ENCODE measurements around the gene C3orf49. TPM values are rescaled to one million over a fixed set of nuclear protein-coding genes. Genes with fewer than 3 reads are reported as not detected.

The C3orf49 gene
- total and polyA plus RNA-seq, 8 donors, result not detected

DNA sequence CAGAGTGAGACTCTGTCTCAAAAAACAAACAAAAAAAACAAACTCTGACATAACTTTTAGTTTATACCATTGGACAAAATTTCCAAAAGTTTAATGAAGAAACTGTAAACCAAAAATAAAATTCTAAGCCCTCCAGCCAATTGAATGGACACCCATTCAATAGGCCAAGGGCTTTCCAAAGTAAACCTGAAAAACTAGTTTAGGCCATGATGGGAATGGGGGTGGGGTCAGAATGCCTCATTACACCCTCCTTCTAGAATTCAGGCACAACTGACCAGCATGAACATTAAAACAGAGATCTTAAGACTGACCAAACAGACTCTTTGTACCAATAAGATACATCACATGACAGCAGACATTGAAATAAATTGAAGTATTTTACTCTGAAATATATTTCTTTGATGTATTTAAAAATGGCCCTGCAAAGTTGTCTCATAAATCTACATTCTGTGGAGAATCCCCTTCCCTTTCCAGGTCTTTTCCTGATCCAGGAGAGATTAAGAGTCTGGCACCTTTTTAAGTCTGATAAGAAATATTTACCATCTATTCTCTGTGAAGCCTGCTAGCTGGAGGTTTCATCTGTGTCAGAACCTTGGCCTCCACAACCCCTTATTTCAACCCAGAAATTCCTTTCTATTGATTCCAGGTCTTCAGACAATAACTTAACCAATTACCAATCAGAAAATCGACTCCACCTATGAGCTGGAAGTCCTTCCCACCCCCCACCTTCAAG lies 28.8 kb downstream of the C3orf49 start:
- WGBS, 5 donors, result 26 to 52% (median 48%) methylated on average over 1 of the region's 1 CpG
- H3K27ac ChIP-seq, result no peak overlapping the region
- H3K27me3 ChIP-seq, result no peaks in the 10 kb centered on the region
- H3K36me3 ChIP-seq, result no peaks in the 10 kb centered on the region
- peaks cover 0 to 11% (median 3%) of the 10 kb centered on the region in 4 donors for H3K4me1 ChIP-seq
- no peak overlapping the region for H3K4me3 ChIP-seq
- TF ChIP-seq, protein P1, sequence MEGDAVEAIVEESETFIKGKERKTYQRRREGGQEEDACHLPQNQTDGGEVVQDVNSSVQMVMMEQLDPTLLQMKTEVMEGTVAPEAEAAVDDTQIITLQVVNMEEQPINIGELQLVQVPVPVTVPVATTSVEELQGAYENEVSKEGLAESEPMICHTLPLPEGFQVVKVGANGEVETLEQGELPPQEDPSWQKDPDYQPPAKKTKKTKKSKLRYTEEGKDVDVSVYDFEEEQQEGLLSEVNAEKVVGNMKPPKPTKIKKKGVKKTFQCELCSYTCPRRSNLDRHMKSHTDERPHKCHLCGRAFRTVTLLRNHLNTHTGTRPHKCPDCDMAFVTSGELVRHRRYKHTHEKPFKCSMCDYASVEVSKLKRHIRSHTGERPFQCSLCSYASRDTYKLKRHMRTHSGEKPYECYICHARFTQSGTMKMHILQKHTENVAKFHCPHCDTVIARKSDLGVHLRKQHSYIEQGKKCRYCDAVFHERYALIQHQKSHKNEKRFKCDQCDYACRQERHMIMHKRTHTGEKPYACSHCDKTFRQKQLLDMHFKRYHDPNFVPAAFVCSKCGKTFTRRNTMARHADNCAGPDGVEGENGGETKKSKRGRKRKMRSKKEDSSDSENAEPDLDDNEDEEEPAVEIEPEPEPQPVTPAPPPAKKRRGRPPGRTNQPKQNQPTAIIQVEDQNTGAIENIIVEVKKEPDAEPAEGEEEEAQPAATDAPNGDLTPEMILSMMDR (IDR thresholded peaks at IDR 0.05), result no peak
- TF ChIP-seq POLR2A (IDR thresholded peaks at IDR 0.05) (no peak), EP300 (IDR thresholded peaks at IDR 0.05) (no peak), POLR2AphosphoS5 (IDR thresholded peaks at IDR 0.05) (no peak)
- DNase-seq, result peak in 1 of 2 donors; percentile 28
- no peaks in the 10 kb centered on the region for H3K9me3 ChIP-seq
- intact Hi-C loops (cut with DNase I; ENCODE audit: low total_unique reads), result no loop called here

DNA sequence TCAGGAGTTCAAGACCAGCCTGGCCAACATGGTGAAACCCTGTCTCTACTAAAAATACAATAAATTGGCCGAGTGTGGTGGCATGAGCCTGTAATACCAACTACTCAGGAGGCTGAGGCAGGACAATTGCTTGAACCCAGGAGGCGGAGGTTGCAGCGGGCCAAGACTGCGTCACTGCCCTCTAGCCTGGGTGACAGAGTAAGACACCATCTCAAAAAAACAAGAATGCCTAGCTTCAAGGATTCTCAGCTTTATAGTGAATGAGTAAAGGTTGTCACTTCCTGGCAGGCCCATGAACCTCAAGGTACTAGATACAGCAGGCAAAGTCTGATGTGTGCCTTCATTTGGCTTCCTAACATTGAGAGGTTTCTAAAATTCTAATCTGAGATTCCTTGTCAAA lies 30.1 kb downstream of the C3orf49 start:
- no peak for DNase-seq
- H3K4me3 ChIP-seq, result no peak overlapping the region
- no peaks in the 10 kb centered on the region for H3K9me3 ChIP-seq
- H3K36me3 ChIP-seq, result no peaks in the 10 kb centered on the region
- no peaks in the 10 kb centered on the region for H3K27me3 ChIP-seq
- H3K4me1 ChIP-seq, result peaks cover 0 to 11% (median 3%) of the 10 kb centered on the region in 4 donors
- no peak overlapping the region for H3K27ac ChIP-seq
- intact Hi-C loops (cut with DNase I; ENCODE audit: low total_unique reads), result no loop called here
- WGBS, 5 donors, result 94 to 99% (median 98%) methylated on average over 4 of the region's 4 CpGs
- TF ChIP-seq, protein P1 (IDR thresholded peaks at IDR 0.05), result no peak
- TF ChIP-seq EP300 (IDR thresholded peaks at IDR 0.05), result no peak
- no peak for TF ChIP-seq POLR2AphosphoS5 (IDR thresholded peaks at IDR 0.05)
- no peak for TF ChIP-seq POLR2A (IDR thresholded peaks at IDR 0.05)

DNA sequence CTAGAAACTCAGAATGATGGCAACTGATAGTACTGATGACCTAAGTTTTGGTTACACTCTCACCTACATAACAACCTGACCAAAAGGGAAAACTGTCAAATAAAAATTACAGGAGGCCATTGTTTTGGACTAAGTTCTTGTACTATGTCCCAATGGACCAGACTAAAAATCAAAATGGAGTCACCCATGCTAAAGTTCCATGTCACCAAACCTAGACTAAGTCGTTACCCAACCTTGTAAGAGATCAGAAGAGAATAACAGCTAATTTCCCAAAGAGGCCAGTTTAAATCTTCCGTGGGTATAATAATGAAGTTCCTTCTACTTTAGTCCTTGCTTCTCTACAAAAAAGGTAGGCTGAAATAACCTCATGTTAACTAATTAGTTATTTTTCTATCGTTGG lies 32.2 kb downstream of the C3orf49 start:
- no peak for DNase-seq
- no peak overlapping the region for H3K27ac ChIP-seq
- H3K4me3 ChIP-seq, result no peak overlapping the region
- 94 to 98% (median 97%) methylated on average over 3 of the region's 3 CpGs for WGBS, 5 donors
- intact Hi-C loops (cut with DNase I; ENCODE audit: low total_unique reads), result no loop called here
- H3K27me3 ChIP-seq, result no peaks in the 10 kb centered on the region
- peaks cover 0 to 19% (median 5%) of the 10 kb centered on the region in 4 donors for H3K4me1 ChIP-seq
- no peak for TF ChIP-seq POLR2A (IDR thresholded peaks at IDR 0.05)
- TF ChIP-seq EP300 (IDR thresholded peaks at IDR 0.05), result no peak
- TF ChIP-seq, protein P1 (IDR thresholded peaks at IDR 0.05), result no peak
- TF ChIP-seq POLR2AphosphoS5 (IDR thresholded peaks at IDR 0.05), result no peak
- H3K9me3 ChIP-seq, result no peaks in the 10 kb centered on the region
- no peaks in the 10 kb centered on the region for H3K36me3 ChIP-seq

DNA sequence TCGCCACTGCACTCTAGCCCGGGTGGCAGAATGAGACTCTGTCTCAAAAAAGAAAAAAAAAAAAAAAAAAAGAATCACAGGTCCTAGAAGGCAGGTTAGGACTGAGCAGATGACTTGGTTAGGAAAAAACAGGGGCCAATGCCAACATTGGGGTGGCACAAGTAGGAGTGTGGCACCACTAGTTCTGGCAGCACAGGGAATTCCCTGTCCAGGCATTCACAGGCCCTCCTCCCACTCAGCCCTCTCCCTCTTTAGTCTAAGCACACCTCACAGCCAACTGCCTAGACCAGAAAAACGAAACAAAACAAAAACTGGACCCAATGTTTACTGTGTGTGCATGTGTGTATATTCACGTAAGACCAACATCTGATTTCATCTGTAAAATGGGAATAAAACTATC lies 34.0 kb downstream of the C3orf49 start:
- H3K27ac ChIP-seq, result no peak overlapping the region
- no peak for DNase-seq
- no peaks in the 10 kb centered on the region for H3K9me3 ChIP-seq
- WGBS, 5 donors, result 82 to 94% (median 86%) methylated on average over 4 of the region's 4 CpGs
- peaks cover 0 to 17% (median 2%) of the 10 kb centered on the region in 4 donors for H3K4me1 ChIP-seq
- TF ChIP-seq POLR2A (IDR thresholded peaks at IDR 0.05), result no peak
- TF ChIP-seq EP300 (IDR thresholded peaks at IDR 0.05), result no peak
- TF ChIP-seq, protein P1 (IDR thresholded peaks at IDR 0.05), result no peak
- TF ChIP-seq POLR2AphosphoS5 (IDR thresholded peaks at IDR 0.05), result no peak
- H3K36me3 ChIP-seq, result no peaks in the 10 kb centered on the region
- intact Hi-C loops (cut with DNase I; ENCODE audit: low total_unique reads), result no loop called here
- H3K4me3 ChIP-seq, result no peak overlapping the region
- H3K27me3 ChIP-seq, result no peaks in the 10 kb centered on the region

All from stomach (tissue), 9 donors.